GM21381 (cell line): Measurements from ENCODE around the gene TMEM151A.
"Not testable (repeated sequence)": the region's sequence is repeated elsewhere in the genome, so short reads cannot be mapped to it uniquely, and the experiment has no call there.

Experiments used
- ATAC-seq: cut with Tn5 transposase; IDR thresholded peaks from one replicate; pipeline ENCODE4 v1.9.1; 2021; ENCODE audit warnings: mild to moderate bottlenecking, moderate library complexity; ENCODE audit not compliant: unreplicated experiment

Gene TMEM151A

DNA sequence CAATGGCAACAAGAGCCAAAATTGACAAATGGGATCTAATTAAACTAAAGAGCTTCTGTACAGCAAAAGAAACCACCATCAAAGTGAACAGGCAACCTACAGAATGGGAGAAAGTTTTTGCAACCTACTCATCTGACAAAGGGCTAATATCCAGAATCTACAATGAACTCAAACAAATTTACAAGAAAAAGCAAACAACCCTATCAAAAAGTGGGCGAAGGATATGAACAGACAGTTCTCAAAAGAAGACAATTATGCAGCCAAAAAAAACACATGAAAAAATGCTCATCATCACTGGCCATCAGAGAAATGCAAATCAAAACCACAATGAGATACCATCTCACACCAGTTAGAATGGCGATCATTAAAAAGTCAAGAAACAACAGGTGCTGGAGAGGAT is 28.6 kb downstream of the TMEM151A start:
- ATAC-seq: not testable (repeated sequence)

DNA sequence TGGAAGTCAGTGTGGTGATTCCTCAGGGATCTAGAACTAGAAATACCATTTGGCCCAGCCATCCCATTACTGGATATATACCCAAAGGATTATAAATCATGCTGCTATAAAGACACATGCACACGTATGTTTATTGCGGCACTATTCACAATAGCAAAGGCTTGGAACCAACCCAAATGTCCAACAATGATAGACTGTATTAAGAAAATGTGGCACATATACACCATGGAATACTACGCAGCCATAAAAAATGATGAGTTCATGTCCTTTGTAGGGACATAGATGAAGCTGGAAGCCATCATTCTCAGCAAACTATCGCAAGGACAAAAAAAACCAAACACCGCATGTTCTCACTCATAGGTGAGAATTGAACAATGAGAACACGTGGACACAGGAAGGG is 29.1 kb downstream of the TMEM151A start:
- not testable (repeated sequence) for ATAC-seq

DNA sequence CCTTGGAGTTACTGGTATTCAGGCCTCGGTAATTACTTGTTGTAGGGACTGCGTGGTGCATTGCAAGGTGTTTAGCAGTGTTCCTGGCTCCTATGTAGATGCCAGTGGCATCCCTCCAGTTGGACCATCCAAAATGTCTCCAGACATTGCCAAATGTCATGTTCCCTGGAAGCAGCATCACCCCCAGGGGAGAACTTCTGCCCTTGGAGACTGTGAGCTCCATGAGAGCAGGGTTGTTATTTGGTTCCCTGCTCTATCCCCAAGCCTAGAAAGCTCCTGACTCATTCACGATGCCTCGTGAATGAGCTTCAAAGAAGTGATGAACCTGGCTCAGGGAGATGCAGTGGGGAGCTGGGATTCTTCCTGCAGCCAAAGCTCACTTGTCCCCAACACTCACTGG is 29.9 kb downstream of the TMEM151A start:
- ATAC-seq: no peak

DNA sequence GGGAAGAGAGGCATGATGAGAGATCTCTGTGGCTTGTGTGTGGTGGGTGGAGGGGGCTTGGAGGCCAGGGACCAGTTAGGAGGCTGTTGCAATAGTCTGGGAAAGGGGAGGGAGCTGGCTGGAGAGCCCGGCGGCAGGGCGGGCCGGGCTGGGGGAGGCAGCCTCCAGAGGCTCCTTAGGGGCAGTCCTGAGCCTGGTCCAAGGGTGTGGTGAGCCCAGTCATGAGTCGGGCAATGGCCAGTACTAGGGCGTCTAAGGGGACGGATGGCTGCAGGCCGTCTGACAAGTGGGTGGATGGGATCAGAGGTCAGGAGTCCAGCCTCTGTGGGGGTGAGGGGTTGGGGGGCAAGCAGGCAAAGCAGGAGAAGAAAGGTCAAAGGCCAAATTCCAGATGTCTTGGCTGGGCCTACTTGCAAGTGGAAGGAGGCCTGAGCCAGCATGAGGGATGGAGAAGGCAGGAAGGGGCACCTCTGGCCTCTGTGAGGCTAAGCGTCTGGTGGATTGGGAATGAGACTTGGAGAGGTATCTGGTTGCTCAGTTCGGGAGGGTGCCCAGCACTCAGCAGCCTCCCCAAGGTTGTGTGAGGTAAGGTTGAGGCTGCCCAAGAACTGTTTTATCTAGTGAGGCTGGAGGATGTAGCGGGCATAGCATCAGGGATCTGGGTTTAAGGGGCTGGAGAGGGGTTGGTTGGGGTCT is 31.2 kb downstream of the TMEM151A start:
- no peak for ATAC-seq

DNA sequence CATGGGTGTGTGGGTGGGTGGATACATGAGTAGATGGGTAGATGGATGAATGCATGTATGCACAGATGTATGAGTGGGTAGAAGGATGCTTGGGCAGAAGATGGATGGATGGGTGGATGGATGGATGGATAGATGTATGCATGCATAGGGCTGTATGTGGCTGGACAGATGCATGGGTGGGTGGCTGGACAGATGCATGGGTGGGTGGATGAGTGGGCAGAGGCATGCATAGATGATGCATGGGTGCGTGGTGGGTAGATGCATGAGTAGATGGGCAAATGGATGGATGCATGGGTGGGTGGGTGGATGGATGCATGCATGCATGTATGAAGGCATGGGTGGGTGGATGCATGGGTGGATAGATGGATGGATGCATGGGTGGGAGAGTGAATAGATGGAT is 32.0 kb downstream of the TMEM151A start:
- no peak for ATAC-seq

DNA sequence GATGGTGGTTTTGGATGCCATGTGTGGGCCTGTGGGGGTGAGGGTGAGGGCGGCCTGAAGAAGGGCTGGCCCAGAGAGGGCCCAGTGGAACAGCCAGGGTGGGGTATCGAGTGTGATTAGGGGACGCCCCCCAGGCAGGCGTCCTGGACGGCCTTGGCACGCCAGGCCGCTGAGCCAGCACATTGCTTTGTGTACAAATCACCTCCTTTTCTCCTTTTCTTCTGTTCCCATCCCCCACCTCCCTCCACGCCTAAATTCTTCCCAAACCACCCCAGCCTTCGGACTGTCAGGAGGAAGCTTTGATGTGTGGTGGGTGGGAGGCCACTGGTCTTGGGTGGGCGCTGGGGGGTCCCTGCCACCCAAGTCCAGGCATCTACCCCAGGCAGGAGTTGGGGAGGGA is 33.0 kb downstream of the TMEM151A start:
- ATAC-seq: no peak

DNA sequence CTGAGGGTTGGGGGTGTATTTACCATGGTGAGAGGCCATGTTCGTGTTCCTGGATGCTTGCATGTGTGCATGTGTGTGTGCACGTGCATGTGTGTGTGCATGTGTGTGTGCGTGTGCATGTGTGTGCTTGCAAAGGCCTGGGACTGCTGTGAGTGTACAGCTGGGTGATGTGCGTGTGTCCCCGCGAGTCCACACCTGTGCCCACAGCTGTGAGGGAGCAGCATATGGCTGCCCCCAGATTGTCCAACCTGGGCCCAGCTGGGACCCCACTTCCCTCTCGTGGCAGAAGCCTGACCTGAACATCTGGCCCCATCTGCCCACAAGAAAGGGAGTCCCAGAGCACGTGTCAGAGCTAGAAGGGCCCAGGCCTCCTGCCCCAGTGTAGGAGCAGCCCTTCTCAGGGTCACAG is 33.6 kb downstream of the TMEM151A start:
- no peak for ATAC-seq

DNA sequence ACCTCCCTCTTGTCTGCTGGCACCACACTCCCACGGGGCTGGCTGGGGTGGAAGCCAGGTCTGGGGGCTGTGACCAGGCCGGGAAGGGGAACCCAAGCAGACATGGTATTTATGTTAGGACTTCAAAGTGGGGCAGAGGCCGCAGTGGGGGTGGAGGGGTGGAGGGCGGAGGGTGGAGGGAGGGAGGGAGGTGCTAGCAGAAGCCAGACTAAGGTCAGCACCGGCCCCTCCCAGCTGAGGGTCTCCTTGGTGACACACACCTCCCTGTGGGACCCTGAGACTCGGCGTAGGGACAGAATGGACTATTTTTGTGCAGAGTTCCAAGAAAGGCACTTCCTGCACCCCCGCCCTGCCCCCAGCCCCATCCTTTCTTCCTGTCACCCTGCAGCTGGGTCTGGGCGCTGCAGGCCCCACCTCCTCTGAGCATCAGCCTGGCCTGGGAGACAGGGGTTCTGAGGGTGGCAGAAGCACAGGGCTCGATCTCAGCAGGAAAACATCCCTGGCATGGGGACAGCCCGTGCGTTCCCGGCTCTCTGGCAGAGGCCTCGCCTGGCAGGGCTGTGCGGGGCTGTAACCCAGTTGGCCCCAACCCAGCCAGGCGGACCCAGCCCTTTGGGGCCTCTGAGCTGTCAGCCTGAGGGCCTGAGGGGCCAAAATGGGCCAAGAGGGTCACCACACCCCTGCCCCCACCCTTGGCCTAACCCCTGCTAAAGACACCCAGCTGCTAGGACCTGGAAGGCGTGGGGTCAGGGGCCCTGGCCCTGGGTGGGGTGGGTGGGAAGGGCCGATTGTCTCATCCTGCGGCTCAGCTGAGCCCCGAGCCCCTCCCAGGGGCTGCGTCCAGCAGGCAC is 34.8 kb downstream of the TMEM151A start:
- no peak for ATAC-seq

DNA sequence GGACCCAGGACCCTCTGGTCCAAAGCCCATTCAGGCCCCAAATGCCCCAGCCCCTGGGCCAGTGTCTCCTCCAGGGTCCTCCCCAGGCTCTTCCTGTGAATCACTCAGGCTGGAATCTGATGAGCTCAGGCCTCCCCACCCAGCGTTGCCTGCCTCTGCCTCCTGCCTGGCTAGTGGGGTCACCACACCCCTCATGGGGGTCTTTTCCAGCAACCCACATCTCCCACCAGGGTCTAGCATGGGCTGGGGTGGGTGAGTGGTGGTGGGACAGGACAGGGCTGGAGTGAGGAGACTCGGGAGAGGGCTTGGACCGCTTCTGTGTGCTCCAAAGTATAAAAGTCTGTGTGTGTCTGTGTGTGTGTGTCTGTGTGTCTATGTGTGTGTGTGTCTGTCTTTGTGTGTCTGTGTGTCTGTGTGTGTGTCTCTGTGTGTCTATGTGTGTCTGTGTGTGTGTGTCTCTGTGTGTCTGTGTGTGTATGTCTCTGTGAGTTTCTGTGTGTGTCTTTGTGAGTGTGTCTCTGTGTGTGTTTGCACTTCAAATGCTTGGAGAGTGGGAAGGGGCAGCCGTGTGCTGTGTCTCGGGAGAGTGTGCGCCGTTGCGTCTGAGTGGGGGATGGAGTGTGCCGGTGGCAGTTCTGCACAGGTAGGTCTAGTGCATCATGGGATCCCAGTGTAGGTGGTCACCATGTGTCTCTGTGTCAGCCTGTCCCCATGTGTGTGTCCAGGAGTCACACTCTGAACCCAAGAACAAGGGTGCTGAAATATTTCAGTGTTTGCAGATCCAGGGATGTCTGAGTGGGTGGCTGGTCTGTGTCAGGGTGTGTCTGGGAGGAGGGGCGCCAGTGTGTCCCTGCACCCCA is 35.7 kb downstream of the TMEM151A start:
- ATAC-seq: no peak

DNA sequence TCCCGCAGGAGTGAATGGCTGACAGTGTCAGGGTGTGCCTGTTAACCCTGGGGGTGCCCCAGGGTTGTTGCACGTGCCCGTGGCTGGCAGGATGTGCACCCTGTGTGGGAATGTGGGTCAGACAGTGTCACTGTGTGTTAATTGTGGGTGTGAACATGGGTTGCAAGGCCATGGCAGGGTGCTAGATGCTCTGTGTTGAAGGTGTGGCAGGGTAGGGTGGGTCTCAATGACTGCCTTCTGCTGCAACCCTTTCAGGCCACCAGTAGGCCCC is 36.3 kb downstream of the TMEM151A start:
- ATAC-seq: no peak

DNA sequence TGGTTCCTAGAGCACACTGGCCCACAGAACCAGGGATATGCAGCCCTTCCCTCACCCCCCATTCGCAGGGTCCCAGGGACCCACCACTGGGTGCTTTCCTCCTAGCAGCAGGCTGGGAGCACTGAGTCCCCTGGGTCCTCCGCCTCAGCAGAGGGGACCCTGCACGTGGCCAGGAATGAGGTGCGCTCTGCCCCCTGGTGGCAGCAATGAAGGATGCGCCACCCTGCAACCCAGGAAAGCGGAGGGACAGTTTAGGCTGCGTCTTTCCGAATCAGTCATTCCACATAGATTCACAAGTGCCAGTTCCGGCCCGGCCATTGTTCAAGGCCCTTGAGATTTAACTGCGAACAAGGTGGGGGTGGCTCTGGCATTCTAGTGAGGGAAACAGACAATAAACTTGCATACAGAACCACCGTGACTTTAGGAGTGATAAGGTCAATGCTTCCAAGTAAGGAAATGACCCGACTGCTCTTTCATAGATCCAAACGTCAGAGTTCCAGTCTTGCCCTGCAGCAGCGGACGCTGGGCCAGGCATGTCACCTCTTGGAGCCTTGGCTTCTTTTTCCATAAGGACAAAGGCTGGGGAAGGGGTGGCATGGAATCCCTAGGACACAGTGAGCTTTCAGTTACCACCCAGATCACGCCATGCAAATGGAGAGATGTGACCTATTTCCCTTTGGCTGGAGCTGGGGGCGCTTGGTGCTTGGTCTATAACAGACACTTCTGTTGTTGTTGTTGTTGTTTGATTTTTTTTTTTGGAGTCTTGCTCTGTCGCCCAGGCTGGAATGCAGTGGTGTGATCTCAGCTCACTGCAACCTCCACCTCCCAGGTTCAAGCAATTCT is 36.8 kb downstream of the TMEM151A start:
- no peak for ATAC-seq

DNA sequence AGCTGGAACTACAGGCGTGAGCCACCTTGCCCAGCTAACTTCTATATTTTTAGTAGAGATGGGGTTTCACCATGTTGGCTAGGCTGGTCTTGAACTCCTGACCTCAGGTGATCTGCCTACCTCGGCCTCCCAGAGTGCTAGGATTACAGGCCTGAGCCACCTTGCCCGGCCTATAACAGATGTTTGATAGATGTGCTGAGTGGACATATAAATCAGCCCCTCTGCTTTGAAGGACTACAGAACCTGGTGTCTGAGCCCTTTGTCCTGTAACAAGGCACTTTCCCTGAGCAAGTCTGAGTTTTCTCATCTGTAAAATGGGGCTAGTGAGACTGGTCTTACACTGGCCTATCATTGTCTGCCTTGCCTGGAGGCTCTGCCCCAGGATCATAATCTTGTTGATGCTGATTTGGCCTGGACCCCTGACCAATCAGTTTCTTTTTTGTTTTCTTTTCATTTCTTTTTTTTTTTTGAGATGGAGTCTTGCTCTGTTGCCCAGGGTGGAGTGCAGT is 37.5 kb downstream of the TMEM151A start:
- no peak for ATAC-seq

DNA sequence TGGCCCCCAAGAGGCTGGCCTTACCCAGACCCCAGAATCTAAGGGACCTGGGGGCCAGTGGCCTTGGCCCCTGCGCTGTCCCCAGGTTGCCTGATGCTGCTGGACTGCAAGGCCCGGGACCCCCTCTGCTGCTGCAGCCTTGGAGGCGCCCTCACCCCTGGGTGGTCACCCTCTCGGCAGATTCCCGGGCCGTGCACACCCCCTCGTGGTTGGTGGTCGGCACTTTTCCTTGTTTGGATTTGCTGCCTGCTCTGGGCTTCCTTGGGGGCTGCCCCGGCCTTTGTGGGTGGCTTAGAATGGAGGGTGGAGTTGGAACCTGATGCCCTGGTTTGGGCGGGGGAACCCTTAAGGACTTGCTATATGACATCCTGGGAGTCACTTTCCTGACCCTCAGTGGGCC is 39.2 kb downstream of the TMEM151A start:
- no peak for ATAC-seq

DNA sequence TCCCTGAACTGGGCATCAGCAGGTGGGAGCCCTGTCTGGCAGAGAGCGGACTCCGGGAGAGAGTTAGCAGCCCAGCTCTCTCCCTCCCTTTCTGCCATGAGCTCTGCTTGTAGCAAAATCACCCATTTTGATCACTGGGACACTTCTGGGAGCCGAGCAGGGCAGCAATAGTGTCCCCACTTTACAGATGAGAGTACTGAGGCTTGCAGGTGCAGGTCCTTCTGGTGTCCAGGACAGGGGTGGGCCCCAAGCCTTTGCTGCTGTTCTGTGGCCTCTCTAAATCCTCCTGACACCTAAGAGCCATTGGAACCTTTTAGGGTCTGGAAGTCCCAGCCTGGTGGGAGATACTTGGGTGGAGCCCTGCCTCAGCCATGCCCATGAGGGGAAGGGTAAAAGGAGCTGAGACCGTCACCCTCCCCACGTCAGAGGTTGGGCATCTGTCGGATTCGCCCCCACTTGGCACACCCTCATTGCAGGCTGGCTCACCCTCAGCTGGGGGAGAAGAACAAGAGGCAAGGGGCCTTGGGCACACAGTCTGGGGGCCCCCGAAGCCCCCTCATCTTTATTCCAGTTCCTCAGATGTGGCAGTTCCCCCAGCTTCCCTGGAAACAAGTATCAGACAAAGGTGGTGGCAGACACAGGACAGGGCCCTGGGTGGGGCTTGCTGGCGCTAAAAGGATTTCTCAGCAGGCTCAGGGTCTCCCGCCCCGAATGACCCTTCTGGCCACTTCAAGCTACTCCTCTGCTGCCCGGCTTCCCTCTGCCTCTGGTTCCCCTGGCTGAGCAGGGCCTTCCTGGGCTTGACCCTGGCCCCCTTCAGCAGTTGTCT is 40.1 kb downstream of the TMEM151A start:
- no peak for ATAC-seq

DNA sequence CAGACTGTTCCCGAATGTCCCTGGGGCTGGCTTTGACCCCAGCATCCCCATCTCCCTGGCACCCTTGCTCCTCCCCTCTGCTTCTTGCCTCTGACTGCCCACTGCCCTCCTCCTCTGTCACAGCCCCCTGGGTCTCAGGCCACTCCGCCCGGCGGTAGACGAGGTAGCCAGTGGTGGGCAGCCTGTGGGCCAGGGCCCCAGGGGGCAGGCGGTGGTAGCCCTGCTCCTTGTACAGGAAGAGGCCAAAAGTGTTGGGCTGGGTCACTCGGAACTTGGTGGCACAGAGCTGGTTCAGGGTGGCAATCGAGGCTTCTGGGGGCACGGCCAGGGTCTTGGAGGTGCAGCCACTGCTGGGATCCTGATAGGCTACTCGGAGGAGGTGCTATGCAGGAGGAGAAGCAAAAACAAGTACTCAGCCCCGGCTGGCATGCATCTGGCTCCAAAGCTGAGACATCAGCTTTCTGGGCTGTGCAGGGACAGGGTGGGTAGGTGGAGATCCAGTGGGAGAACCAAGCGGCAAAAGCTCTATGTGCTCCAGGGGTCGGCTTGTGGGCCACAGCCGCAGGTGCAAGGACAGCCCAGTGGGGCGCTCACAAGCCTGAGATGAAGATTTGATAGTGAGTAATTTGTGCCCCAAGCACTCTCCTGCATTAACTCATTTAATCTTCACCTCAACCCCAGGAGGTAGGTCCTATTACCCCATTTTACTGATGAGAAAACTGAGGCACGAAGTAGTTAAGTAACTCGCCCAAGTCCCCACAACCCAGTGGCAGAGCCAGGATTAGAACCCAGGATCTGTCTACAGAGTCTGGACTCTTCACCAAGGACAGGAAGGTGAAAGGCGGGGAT is 40.9 kb downstream of the TMEM151A start:
- no peak for ATAC-seq

DNA sequence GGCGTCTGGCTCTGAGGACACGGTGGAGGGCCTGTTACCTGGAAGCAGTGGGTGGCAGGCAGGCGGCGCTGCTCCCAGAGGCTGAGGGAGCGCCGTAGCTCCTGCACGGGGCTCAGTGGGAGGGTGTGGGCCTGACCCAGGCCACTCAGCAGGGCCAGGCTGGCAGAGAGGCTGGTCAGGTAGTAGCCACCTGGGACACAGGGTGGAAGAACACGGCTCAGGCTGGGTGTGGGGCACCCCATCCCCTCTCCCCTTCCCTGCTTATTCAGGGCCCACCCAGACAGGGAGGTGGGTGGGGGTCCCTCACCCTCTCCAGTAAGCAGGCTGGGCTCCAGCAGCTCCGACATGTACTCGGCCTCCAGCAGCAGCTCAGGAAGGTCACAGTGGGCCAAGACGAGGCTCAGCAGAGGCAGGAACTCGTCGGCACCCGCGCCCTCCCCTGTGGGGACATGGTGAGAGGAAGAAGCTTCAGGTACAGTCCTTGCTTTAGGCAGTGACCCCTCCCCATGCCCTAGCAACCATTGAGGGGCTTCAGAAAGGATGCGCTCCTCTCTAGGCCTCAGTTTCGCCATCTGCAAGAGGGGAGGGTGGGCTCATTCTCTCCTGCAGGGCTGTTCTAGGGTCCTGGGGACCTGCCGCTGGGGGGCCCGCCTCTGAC is 41.7 kb downstream of the TMEM151A start:
- no peak for ATAC-seq

DNA sequence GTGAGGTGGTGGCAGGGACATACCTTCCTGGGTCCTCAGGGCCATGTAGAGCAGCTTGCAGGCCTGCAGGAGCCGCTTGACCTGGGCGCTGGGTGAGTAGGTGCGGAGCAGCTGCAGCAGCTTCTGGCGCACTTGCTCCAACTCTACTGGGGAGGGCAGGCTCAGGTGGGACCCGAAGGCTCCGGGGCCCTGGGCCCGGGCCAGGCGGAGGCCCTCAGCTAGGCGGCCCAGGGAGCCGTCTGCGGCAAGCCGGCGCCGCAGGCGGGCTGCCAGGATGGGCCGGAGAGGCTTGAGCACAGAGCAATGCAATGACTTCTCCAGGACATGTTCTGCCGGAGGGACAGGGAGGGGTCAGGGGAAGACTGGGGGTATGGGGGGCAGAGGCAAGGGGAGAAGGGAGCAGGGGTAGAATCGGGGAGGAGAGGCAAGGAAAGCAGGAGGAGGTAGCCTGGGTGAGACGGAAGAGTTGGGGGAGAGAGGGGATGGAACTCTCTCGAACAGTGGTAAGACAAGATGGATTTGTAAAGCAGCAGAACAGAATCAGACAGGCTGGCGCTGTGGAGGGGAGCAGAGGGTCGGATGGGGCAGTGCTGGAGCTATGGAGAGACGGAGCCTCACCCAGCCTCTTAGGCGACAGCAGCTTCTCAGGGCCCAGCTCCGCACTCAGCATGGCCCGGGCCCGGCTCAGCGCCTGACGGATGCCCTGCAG is 42.4 kb downstream of the TMEM151A start:
- ATAC-seq: no peak
